Measurements from ENCODE around the gene CDH1. TPM values are rescaled to one million over a fixed set of nuclear protein-coding genes. Genes with fewer than 3 reads are reported as not detected.

The CDH1 gene
- total and polyA plus RNA-seq, 10 donors: 5.2 to 35.9 (median 10.9) TPM

DNA sequence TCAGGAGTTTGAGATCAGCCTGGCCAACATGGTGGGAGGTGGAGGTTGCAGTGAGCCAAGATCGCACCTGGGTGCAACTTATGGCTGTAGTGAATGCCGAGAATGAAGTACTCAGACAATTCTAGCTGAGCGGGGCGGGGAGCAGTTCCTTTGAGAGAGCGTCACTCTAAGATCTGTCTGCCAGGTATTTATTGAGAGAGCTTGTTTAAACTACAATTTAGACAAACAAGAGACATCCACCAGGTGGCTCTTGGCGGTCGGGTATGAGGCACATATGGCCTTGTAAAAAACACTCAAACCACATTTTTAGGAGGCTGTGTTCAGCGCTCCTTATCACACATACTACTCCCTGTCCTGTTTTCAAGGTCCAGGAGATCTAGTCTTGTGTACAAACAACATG lies 40.6 kb upstream of the CDH1 start:
- no peak overlapping the region for H3K27ac ChIP-seq
- peaks cover 0 to 30% (median 0%) of the 10 kb centered on the region in 6 donors for H3K36me3 ChIP-seq
- TF ChIP-seq CTCF (IDR thresholded peaks at IDR 0.05 in 8 of 11, conservative IDR thresholded peaks at IDR 0.05 in 3 of 11) (no peak), POLR2AphosphoS5 (IDR thresholded peaks at IDR 0.05) (no peak), POLR2A (IDR thresholded peaks at IDR 0.05) (no peak)

GRCh38 chr16:68698091-68698490 lies 39.0 kb upstream of the CDH1 start:
- DNase-seq: no peak
- H3K4me3 ChIP-seq: no peak overlapping the region
- H3K9me3 ChIP-seq: no peaks in the 10 kb centered on the region
- no peaks in the 10 kb centered on the region for H3K27me3 ChIP-seq (replicated peaks in 1 of 7)
- peaks cover 0 to 24% (median 0%) of the 10 kb centered on the region in 6 donors for H3K36me3 ChIP-seq
- 84 to 91% (median 89%) methylated on average over 23 of the region's 23 CpGs for WGBS, 5 donors
- H3K4me1 ChIP-seq: peaks cover 0 to 27% (median 9%) of the 10 kb centered on the region in 6 donors
- no peak overlapping the region for H3K27ac ChIP-seq
- TF ChIP-seq POLR2AphosphoS5 (IDR thresholded peaks at IDR 0.05): no peak
- TF ChIP-seq POLR2A (IDR thresholded peaks at IDR 0.05): no peak
- TF ChIP-seq CTCF (IDR thresholded peaks at IDR 0.05 in 8 of 11, conservative IDR thresholded peaks at IDR 0.05 in 3 of 11): no peak
- intact Hi-C loops (cut with DNase I; ENCODE audit: low total_unique reads): no loop called here

More for the DNA sequence above, 40.6 kb upstream of the CDH1 start:
- DNase-seq: no peak
- peaks cover 0 to 27% (median 9%) of the 10 kb centered on the region in 6 donors for H3K4me1 ChIP-seq
- no peak overlapping the region for H3K4me3 ChIP-seq
- H3K9me3 ChIP-seq: no peaks in the 10 kb centered on the region
- 85 to 94% (median 87%) methylated on average over 8 of the region's 8 CpGs for WGBS, 5 donors
- intact Hi-C loops (cut with DNase I; ENCODE audit: low total_unique reads): no loop called here
- no peaks in the 10 kb centered on the region for H3K27me3 ChIP-seq (replicated peaks in 1 of 7)

- Histone ChIP-seq H3K4me1 (peaks cover 0 to 34% (median 16%) of the 10 kb centered on the region in 6 donors), H3K27me3 (replicated peaks in 1 of 7) (no peaks in the 10 kb centered on the region), H3K9me3 (no peaks in the 10 kb centered on the region), H3K4me3 (no peak overlapping the region), H3K36me3 (peaks cover 0 to 10% (median 0%) of the 10 kb centered on the region in 6 donors), H3K27ac (peak overlapping the region; percentile 8 to 69 (median 58))
- intact Hi-C loops (cut with DNase I; ENCODE audit: low total_unique reads): loop anchor here (10.0 kb wide), 1 partner anchor 425 kb away; no protein-coding TSS in a partner anchor
- WGBS, 5 donors: 22 to 57% (median 36%) methylated on average over 6 of the region's 6 CpGs
- DNase-seq: no peak
- no peak for TF ChIP-seq POLR2A (IDR thresholded peaks at IDR 0.05)
- TF ChIP-seq POLR2AphosphoS5 (IDR thresholded peaks at IDR 0.05): peak in 1 of 3 donors; percentile 30
Measured at GRCh38 chr16:68700120-68700519, 37.0 kb upstream of the CDH1 start.

GRCh38 chr16:68700831-68701230 lies 36.3 kb upstream of the CDH1 start:
- H3K4me1 ChIP-seq: peaks cover 0 to 34% (median 16%) of the 10 kb centered on the region in 6 donors
- H3K4me3 ChIP-seq: no peak overlapping the region
- H3K27ac ChIP-seq: peak overlapping the region in 4 of 8 donors; percentile 16 to 69 (median 52)
- 86 to 94% (median 92%) methylated on average over 5 of the region's 5 CpGs for WGBS, 5 donors
- TF ChIP-seq POLR2A (IDR thresholded peaks at IDR 0.05) (no peak), CTCF (IDR thresholded peaks at IDR 0.05 in 8 of 11, conservative IDR thresholded peaks at IDR 0.05 in 3 of 11) (no peak), POLR2AphosphoS5 (IDR thresholded peaks at IDR 0.05) (no peak)
- intact Hi-C loops (cut with DNase I; ENCODE audit: low total_unique reads): loop anchor here (10.0 kb wide), 1 partner anchor 424 kb away; no protein-coding TSS in a partner anchor
- no peaks in the 10 kb centered on the region for H3K9me3 ChIP-seq
- peaks cover 0 to 5% (median 0%) of the 10 kb centered on the region in 6 donors for H3K36me3 ChIP-seq
- no peak for DNase-seq
- H3K27me3 ChIP-seq (replicated peaks in 1 of 7): no peaks in the 10 kb centered on the region

Data from spleen (tissue), 11 donors.